Measurements from ENCODE around the gene B9D2.

GRCh38 chr19:41322451-41322850, 41.5 kb downstream of the B9D2 start:
- TF ChIP-seq SMC3 (conservative IDR thresholded peaks at IDR 0.05; ENCODE audit: poor library complexity) (no peak), CTCF (IDR thresholded peaks at IDR 0.05; ENCODE audit: poor library complexity, severe bottlenecking) (no peak), TAF1 (IDR thresholded peaks at IDR 0.05; ENCODE audit: low read depth) (no peak), RAD21 (conservative IDR thresholded peaks at IDR 0.05) (no peak), POLR2AphosphoS5 (IDR thresholded peaks at IDR 0.05) (no peak), EP300 (conservative IDR thresholded peaks at IDR 0.05; ENCODE audit: poor library complexity, severe bottlenecking) (no peak), REST (IDR thresholded peaks at IDR 0.05; ENCODE audit: borderline replicate concordance) (no peak), MXI1 (conservative IDR thresholded peaks at IDR 0.05; ENCODE audit: poor library complexity, severe bottlenecking) (no peak)
